Nephron progenitor cell (in vitro differentiated cells): ENCODE measurements around the gene RPL6.

ENCODE experiments used
- DNase-seq: peaks from one replicate; pipeline ENCODE4 v3.0.0; 2021
- H3K27ac Mint-ChIP-seq: 2 replicates; pipeline ENCODE4 v1.8.0; 2021; ENCODE audit warnings: mild to moderate bottlenecking, moderate library complexity, mixed read lengths
- H3K27me3 Mint-ChIP-seq: 2 replicates; pipeline ENCODE4 v1.8.0; 2021; ENCODE audit warnings: mild to moderate bottlenecking, low read depth, mixed read lengths; ENCODE audit not compliant: poor library complexity
- H3K36me3 Mint-ChIP-seq: 2 replicates; pipeline ENCODE4 v1.8.0; 2021; ENCODE audit warnings: low read depth, mixed read lengths
- H3K4me1 Mint-ChIP-seq: 2 replicates; pipeline ENCODE4 v1.8.0; 2021; ENCODE audit warnings: mixed read lengths
- H3K4me3 Mint-ChIP-seq: 2 replicates; pipeline ENCODE4 v1.8.0; 2021; ENCODE audit warnings: mild to moderate bottlenecking, moderate library complexity, mixed read lengths
- H3K9me3 Mint-ChIP-seq: 2 replicates; pipeline ENCODE4 v1.8.0; 2021; ENCODE audit warnings: mild to moderate bottlenecking, moderate library complexity, mixed read lengths
- CTCF ChIP-seq: fragments of 200-600 bp; sonication (generic); IDR thresholded peaks from 2 replicates; pipeline ENCODE4 v1.5.0; 2021; ENCODE audit warnings: antibody characterized with exemption

Gene RPL6

DNA sequence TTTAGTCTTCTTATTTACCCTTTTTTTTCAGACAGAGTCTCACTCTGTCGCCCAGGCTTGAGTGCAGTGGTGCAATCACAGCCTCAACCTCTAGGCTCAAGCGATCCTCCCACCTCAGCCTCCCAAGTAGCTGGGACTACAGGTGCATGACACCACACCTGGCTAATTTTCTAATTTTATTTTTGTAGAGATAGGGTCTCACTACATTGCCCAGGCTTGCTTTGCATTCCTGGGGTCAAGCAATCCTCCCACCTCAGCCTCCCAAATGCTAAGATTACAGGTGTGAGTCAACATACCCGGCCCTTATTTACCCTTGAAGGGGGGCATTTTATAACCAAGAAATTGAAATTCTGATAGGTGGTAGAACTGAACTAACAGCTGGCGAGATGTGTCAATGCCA lies 48.1 kb downstream of the RPL6 start:
- H3K36me3 Mint-ChIP-seq, result peaks cover 10% of the 10 kb centered on the region
- peaks cover 18% of the 10 kb centered on the region for H3K4me1 Mint-ChIP-seq
- no peaks in the 10 kb centered on the region for H3K9me3 Mint-ChIP-seq
- no peak overlapping the region for H3K4me3 Mint-ChIP-seq
- no peak for TF ChIP-seq CTCF
- H3K27me3 Mint-ChIP-seq, result no peaks in the 10 kb centered on the region
- no peak overlapping the region for H3K27ac Mint-ChIP-seq
- DNase-seq, result no peak

DNA sequence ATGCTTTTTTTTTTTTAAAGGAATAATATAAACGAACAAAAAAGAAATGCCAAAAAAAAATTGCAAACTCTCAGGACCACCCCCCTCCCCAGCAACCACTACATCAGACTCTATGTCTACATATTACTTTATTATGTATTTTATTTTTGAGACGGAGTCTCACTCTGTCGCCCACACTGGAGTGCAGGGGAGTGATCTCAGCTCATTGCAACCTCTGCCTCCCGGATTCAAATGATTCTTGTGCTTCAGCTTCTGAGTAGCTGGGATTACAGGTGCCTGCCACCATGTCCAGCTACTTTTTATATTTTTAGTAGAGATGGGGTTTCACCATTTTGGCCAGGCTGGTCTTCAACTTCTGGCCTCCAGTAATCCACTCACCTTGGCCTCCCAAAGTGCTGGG lies 50.1 kb downstream of the RPL6 start:
- DNase-seq, result no peak
- Mint-ChIP-seq H3K4me1 (peaks cover 12% of the 10 kb centered on the region), H3K9me3 (no peaks in the 10 kb centered on the region), H3K27ac (no peak overlapping the region), H3K4me3 (no peak overlapping the region), H3K27me3 (no peaks in the 10 kb centered on the region), H3K36me3 (peaks cover 10% of the 10 kb centered on the region)
- TF ChIP-seq CTCF, result no peak

DNA sequence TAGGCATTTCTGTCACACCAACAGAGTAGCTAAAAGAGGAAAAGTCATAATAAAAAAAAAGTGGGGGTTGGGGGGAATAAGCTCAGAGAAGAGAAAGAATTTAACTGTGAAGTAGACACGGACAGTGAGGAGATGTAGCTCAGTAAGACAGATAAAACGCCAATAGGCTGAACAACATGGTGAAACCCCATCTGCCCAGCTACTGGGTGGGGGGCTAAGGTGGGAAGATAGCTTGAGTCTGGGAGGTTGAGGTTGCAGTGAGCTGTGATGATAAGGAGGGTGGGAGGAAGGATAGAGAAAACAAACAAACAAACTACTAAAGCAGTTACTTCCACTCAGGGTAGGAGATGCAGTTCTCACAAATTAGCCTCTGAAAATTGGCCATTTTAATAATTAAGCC lies 52.2 kb downstream of the RPL6 start:
- no peak for TF ChIP-seq CTCF
- Mint-ChIP-seq H3K27ac (peak overlapping the region; percentile 2), H3K9me3 (no peaks in the 10 kb centered on the region), H3K36me3 (peaks cover 10% of the 10 kb centered on the region), H3K4me3 (no peak overlapping the region), H3K27me3 (no peaks in the 10 kb centered on the region), H3K4me1 (peaks cover 8% of the 10 kb centered on the region)
- no peak for DNase-seq
